GM06990 (cell line): Measurements from ENCODE around the gene RAB11FIP5.

Experiments
- DNase-seq: peaks from one replicate; pipeline ENCODE4 v3.0.0-alpha.2; 2011; ENCODE audit not compliant: insufficient read length; ENCODE audit errors: extremely low read depth
- H3K27me3 ChIP-seq: replicated peaks from 2 replicates; pipeline ENCODE4 v1.6.0; 2011; ENCODE audit warnings: low read length; ENCODE audit not compliant: control insufficient read depth, insufficient read depth
- H3K36me3 ChIP-seq: 2 replicates; pipeline ENCODE4 v1.5.1; 2011; ENCODE audit warnings: low read length; ENCODE audit not compliant: control insufficient read depth, insufficient read depth
- H3K4me3 ChIP-seq: replicated peaks from 2 replicates; pipeline ENCODE4 v1.5.1; 2011; ENCODE audit warnings: low read depth, mild to moderate bottlenecking, control low read depth, low read length
- CTCF ChIP-seq: IDR thresholded peaks from 2 replicates; pipeline ENCODE4 v1.5.1; 2011; ENCODE audit warnings: low read length, control low read depth, mild to moderate bottlenecking, inconsistent platforms; ENCODE audit not compliant: insufficient read depth, poor library complexity, severe bottlenecking

Gene RAB11FIP5

DNA sequence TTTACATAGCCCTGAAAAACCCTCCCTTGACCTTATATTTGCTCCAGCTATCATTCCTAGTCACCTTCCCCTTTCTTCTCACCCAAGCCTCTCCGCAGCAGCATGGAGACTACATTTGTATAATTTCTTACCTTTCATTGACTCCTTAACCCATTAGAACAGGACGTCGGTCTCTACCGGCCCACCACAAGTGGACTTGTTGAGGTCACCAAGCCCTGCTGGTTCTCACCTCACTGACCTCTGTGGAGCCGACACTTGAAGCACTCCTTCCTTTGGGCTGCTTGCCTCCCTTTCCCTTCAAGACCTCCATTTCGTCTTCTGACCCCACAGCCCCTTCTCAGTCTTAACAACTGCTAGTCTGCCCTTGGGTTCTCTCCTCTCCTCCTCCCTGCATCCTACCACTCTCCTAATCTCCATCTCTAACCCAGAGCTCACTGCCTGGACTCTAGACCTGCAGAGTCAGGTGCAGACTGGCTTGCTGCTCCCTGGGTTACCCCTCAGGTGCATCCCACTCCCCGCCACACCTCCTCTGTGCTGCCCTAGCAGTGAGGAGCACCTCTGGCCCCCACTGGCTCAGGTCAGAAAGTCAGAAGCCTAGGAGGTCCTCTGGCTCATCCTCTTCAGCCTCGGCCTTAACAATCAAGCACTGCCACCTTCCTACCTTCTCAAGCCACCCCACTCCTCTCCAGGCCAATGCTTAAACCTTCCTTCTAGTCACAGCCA, 35.9 kb downstream of the RAB11FIP5 start:
- no peaks in the 10 kb centered on the region for H3K36me3 ChIP-seq
- TF ChIP-seq CTCF, result no peak
- no peak for DNase-seq

GRCh38 chr2:73075477-73076373, 37.0 kb downstream of the RAB11FIP5 start:
- Histone ChIP-seq H3K36me3 (no peaks in the 10 kb centered on the region), H3K27me3 (peaks cover 2% of the 10 kb centered on the region; the same call in 1 of the 2 replicates), H3K4me3 (no peak overlapping the region)
- no peak for DNase-seq
- no peak for TF ChIP-seq CTCF

More for the DNA sequence above, 35.9 kb downstream of the RAB11FIP5 start:
- H3K4me3 ChIP-seq, result no peak overlapping the region
- H3K27me3 ChIP-seq, result peaks cover 2% of the 10 kb centered on the region; the same call in 1 of the 2 replicates

GRCh38 chr2:73074110-73075069, 38.4 kb downstream of the RAB11FIP5 start:
- no peak overlapping the region for H3K4me3 ChIP-seq
- no peak for DNase-seq
- H3K27me3 ChIP-seq, result peaks cover 2% of the 10 kb centered on the region; the same call in 1 of the 2 replicates
- no peaks in the 10 kb centered on the region for H3K36me3 ChIP-seq
- no peak for TF ChIP-seq CTCF

- no peaks in the 10 kb centered on the region for H3K36me3 ChIP-seq
- DNase-seq, result no peak
Measured at GRCh38 chr2:73072416-73072815, 40.3 kb downstream of the RAB11FIP5 start.

More at GRCh38 chr2:73072416-73072815, 40.3 kb downstream of the RAB11FIP5 start:
- Histone ChIP-seq H3K27me3 (no peaks in the 10 kb centered on the region; the same call in 1 of the 2 replicates), H3K4me3 (peak overlapping the region; percentile 74)
- TF ChIP-seq CTCF, result no peak
